Skeletal muscle tissue (tissue), 5 donors: ENCODE data around the gene MGAT2. TPM values are rescaled to one million over a fixed set of nuclear protein-coding genes. Genes with fewer than 3 reads are reported as not detected.
"Not testable (repeated sequence)": the region's sequence is repeated elsewhere in the genome, so short reads cannot be mapped to it uniquely, and the experiment has no call there.

Experiments used
- H3K27ac ChIP-seq: one replicate; pipeline ENCODE4 v1.7.0; 2013; ENCODE audit warnings: mild to moderate bottlenecking, low read depth, low read length, inconsistent platforms
- H3K27me3 ChIP-seq, 3 donors: one replicate each; pipeline ENCODE4 v1.7.0; 2013; ENCODE audit warnings: low read length in 3 of 3; ENCODE audit not compliant: control insufficient read depth in 3 of 3, insufficient read depth in 3 of 3
- H3K36me3 ChIP-seq, 3 donors: one replicate each; pipeline ENCODE4 v1.7.0; 2013; ENCODE audit warnings: low read length in 3 of 3; ENCODE audit not compliant: control insufficient read depth in 3 of 3, insufficient read depth in 3 of 3
- H3K4me1 ChIP-seq, 3 donors: one replicate each; pipeline ENCODE4 v1.7.0; 2013; ENCODE audit warnings: low read length in 3 of 3, mild to moderate bottlenecking in 3 of 3; ENCODE audit not compliant: control insufficient read depth in 3 of 3, insufficient read depth in 3 of 3
- H3K4me3 ChIP-seq, 3 donors: one replicate each; pipeline ENCODE4 v1.7.0; 2013; ENCODE audit warnings: low read length in 3 of 3
- H3K9ac ChIP-seq, 3 donors: one replicate each; pipeline ENCODE4 v1.7.0; 2013; ENCODE audit warnings: low read length in 3 of 3, mild to moderate bottlenecking in 3 of 3, moderate library complexity in 2 of 3, low read depth in 1 of 3
- H3K9me3 ChIP-seq, 3 donors: one replicate each; pipeline ENCODE4 v1.7.0; 2013; ENCODE audit warnings: low read length in 3 of 3; ENCODE audit not compliant: control insufficient read depth in 3 of 3
- small RNA-seq: library from RNA; depleted of rRNA; stranded (forward); fragments of <200 nt; gene quantifications from one replicate; pipeline ENCODE3, GENCODE V24; 2014
- total RNA-seq: library from RNA; depleted of rRNA; stranded (reverse); fragments of >200 nt; gene quantifications from one replicate; pipeline ENCODE4 v1.2.3, GENCODE V29; 2014
- donor health status: Osteomylitis.

Gene MGAT2
- total RNA-seq, 1 donor from 2014 or later, result 28.2 TPM

DNA sequence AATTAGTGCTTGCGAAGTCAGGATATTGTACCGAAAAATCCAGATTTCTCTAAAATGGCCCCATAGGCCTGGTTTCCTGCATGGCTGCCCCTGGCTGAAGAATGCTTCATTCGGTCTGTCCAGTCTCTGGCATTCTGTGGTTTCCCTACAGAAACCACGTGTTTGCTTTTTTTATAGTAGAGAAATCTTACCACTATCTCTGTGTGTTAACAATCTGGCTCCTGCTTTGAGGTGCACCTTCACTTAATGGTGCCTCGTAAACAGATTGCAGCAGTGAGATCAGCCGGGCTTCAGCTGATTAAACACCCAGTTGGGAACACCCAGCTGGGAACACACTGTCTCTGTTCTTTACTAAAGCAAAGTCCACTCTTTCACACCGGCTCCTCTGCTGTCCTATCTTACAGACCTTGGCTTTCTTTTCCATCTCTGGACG, 21.1 kb downstream of the MGAT2 start:
- no peak overlapping the region for H3K9ac ChIP-seq
- no peaks in the 10 kb centered on the region for H3K9me3 ChIP-seq
- peaks cover 0 to 7% (median 2%) of the 10 kb centered on the region in 3 donors for H3K36me3 ChIP-seq
- peaks cover 0 to 5% (median 4%) of the 10 kb centered on the region in 3 donors for H3K4me1 ChIP-seq
- no peak overlapping the region for H3K4me3 ChIP-seq
- H3K27ac ChIP-seq, result no peak overlapping the region
- H3K27me3 ChIP-seq, result no peaks in the 10 kb centered on the region

DNA sequence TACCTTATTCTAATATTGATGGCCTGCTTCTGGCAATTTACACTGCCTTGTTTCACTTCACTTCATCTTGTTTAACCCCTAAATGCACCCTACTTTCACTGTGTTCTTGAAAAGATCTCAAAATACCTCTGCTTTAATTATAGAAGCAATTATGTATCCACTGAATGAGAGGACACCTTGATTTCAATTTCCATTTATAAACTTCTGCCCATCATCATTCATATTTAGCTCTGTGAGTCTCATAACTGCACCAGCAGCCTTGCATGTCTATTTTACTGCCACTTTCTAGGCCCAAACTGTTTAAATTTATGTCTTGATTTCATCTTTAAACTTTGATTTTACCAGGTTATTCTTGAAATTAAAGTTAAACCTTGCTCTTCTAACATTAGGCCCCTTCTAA, 21.6 kb downstream of the MGAT2 start:
- peaks cover 0 to 5% (median 4%) of the 10 kb centered on the region in 3 donors for H3K4me1 ChIP-seq
- no peak overlapping the region for H3K4me3 ChIP-seq
- no peak overlapping the region for H3K27ac ChIP-seq

DNA sequence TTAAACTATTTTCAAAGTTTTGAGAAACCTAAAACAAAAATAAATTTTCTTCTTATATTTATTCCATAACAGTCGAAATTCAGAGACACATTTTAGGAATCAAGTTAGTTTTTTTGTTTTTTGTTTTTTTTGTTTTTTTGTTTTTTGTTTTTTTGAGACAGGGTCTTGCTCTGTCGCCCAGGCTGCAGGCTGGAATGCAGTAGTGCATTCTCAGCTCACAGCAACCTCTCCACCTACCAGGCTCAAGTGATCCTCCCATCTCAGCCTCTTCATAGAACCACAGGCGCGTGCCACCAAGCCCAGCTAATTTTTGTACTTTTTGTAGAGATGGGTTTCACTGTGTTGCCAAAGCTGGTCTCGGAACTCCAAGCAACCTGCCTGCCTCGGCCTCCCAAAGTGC, 32.9 kb downstream of the MGAT2 start:
- H3K27ac ChIP-seq, result no peak overlapping the region
- H3K4me3 ChIP-seq, result no peak overlapping the region
- no peaks in the 10 kb centered on the region for H3K4me1 ChIP-seq

More for the DNA sequence above, 21.6 kb downstream of the MGAT2 start:
- Histone ChIP-seq H3K27me3 (no peaks in the 10 kb centered on the region), H3K9ac (no peak overlapping the region), H3K9me3 (no peaks in the 10 kb centered on the region), H3K36me3 (peaks cover 0 to 5% (median 0%) of the 10 kb centered on the region in 3 donors)

GRCh38 chr14:49654511-49654910, 33.9 kb downstream of the MGAT2 start:
- Histone ChIP-seq H3K36me3 (no peaks in the 10 kb centered on the region), H3K27me3 (no peaks in the 10 kb centered on the region), H3K4me1 (no peaks in the 10 kb centered on the region), H3K4me3 (no peak overlapping the region), H3K27ac (no peak overlapping the region), H3K9ac (no peak overlapping the region), H3K9me3 (no peaks in the 10 kb centered on the region)

More for the DNA sequence above, 32.9 kb downstream of the MGAT2 start:
- no peaks in the 10 kb centered on the region for H3K27me3 ChIP-seq
- H3K36me3 ChIP-seq, result no peaks in the 10 kb centered on the region
- H3K9ac ChIP-seq, result no peak overlapping the region
- no peaks in the 10 kb centered on the region for H3K9me3 ChIP-seq

DNA sequence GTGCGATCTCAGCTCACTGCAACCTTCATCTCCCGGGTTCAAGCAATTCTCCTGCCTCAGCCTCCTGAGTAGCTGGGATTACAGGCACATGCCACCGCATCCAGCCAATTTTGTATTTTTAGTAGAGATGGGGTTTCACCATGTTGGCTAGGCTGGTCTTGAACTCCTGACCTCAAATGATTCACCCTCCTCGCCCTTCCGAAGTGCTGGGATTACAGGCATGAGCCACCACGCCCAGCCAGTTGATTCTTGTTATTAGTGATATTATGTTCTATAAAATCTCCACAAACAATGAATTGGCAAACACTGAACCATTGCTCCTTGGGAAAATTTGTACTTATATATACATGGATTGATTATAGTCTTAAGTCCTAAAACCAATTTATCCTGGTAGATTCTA, 36.9 kb downstream of the MGAT2 start:
- H3K27ac ChIP-seq, H3K9ac ChIP-seq, H3K36me3 ChIP-seq, H3K4me1 ChIP-seq, H3K4me3 ChIP-seq, H3K9me3 ChIP-seq, H3K27me3 ChIP-seq: not testable (repeated sequence)

GRCh38 chr14:49659526-49660455, 39.2 kb downstream of the MGAT2 start:
- H3K4me3 ChIP-seq, result no peak overlapping the region
- no peaks in the 10 kb centered on the region for H3K36me3 ChIP-seq
- no peaks in the 10 kb centered on the region for H3K9me3 ChIP-seq
- H3K27me3 ChIP-seq, result no peaks in the 10 kb centered on the region
- H3K27ac ChIP-seq, result no peak overlapping the region
- H3K9ac ChIP-seq, result no peak overlapping the region
- no peaks in the 10 kb centered on the region for H3K4me1 ChIP-seq

GRCh38 chr14:49670475-49670874, 49.9 kb downstream of the MGAT2 start:
- Histone ChIP-seq H3K27me3 (no peaks in the 10 kb centered on the region), H3K9me3 (no peaks in the 10 kb centered on the region), H3K36me3 (no peaks in the 10 kb centered on the region), H3K9ac (no peak overlapping the region), H3K4me1 (no peaks in the 10 kb centered on the region), H3K4me3 (no peak overlapping the region), H3K27ac (no peak overlapping the region)

Small RNA genes lying within 50 kb of the gene (small RNA-seq; reads per million reads assigned to genes)
- not detected for gene AL139099.3
- not detected for gene AL139099.4
- gene RF00019, result not detected

Other genes starting within 250 kb of the MGAT2 start
- 2,999 TPM for gene RPS29, start 34.4 kb upstream of the MGAT2 start, total RNA-seq
- 8.4 TPM for gene LRR1, start 21.9 kb upstream of the MGAT2 start, total RNA-seq
- gene RPL36AL, start 173 bp upstream of the MGAT2 start, total RNA-seq, result 243 TPM
- gene DNAAF2, start 14.4 kb downstream of the MGAT2 start, total RNA-seq, result 5.7 TPM
- 15.1 TPM for gene POLE2, start 67.4 kb downstream of the MGAT2 start, total RNA-seq
- 20.9 TPM for gene KLHDC1, start 72.3 kb downstream of the MGAT2 start, total RNA-seq
- gene KLHDC2, start 147.4 kb downstream of the MGAT2 start, total RNA-seq, result 123 TPM
- 46.4 TPM for gene NEMF, start 232.0 kb downstream of the MGAT2 start, total RNA-seq